HG03558 (cell line): ENCODE results near the gene TMEM63C.

Experiments
- ATAC-seq: cut with Tn5 transposase; IDR thresholded peaks from one replicate; pipeline ENCODE4 v1.9.1; 2021; ENCODE audit warnings: moderate number of reproducible peaks; ENCODE audit not compliant: unreplicated experiment; ENCODE audit errors: extremely low read depth

TMEM63C gene

DNA sequence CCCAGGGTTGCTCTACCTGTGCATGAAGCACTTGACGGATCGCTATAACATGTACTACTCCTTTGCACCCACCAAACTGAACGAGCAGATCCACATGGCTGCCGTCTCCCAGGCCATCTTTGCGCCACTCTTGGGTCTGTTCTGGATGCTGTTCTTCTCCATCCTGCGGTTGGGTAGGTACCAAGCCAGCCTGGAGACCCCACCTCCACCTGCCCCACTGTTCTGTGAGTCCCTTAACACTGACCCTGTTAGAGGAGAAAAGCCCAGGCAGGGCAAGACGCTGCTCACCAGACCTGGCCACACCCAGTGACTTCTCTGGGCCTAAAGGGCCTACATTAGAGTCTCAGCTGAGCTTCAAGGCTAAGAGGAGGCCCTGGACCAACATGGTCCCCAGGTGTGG, 67.7 kb downstream of the TMEM63C start:
- no peak for ATAC-seq

DNA sequence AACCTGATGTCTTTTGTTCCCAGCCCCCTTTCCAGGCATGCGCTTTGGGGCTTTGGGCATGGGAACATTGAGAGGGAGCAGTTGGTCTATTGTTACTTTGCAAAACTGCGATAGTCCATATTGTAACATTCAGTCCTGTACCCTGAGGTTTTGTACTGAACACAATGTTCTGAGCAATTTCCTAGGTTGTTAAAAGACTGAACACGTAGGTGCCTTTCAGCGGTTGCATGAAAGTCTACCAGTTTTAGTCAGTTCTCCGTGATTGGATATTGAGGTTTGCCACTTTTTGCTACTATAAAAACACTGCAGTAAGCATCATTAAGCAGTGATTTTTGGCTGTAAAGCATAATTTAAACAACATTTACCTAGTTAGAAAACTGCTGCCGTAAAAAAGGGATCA, 69.3 kb downstream of the TMEM63C start:
- ATAC-seq = no peak

DNA sequence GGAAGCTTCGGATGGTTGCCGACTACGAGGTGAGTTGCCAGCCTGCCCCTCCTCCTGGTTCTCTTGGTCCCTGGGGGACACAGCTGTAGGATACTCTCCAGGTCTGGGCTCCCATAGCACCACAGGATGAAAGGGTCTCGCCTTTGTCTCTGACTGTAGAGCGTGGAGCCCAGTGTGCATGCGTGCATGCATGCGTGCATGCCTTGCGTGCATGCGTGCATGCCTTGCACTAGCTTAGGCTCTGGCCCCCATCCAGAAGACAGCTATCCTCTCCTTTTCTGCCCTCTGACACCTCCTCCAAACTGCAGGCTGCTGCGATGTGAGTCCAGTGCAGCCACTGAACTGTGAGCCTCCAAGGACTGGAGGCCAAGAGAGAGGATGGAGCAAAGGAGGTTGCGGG, 70.3 kb downstream of the TMEM63C start:
- no peak for ATAC-seq

DNA sequence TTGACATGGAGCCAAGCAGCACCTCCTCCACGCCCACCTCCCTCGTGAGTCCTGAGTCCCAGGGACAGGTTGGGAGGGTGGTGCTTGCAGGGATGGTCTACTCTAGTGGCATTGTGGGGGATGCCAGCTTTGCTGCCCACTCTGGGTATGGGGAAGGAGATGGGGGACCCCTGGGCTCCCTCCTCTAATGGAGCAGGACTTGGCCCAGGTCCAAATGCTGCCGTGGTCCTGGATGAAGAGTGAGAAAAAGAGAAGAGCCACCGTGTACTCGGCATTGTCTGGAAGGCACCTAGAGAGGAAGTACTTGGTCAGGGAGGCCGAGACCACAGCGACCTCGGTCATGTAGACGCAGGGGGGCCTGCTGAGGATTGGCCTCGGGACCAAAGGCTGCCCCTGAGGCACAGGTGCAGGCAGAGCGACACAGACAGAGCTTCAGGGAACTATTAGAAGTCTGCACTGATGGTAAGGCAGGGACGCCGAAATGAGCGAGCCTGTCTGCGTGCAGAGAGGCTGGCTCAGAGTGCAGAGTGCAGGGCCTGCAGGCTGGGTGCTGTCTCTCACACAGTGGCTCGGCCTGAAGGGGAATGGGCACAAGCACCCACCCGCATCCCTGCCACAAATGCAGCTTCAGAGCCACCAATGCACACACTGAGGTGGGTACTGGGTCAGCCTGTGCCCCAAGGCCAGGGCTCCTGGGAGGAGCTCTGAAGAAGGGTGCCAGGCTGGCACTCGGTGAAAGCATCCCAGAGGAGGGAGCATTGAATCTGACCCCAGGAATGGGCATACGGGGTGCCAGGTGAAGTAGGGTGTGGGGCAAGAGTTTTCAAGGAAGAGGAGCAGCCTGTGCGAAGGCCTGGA, 72.0 kb downstream of the TMEM63C start:
- no peak for ATAC-seq

DNA sequence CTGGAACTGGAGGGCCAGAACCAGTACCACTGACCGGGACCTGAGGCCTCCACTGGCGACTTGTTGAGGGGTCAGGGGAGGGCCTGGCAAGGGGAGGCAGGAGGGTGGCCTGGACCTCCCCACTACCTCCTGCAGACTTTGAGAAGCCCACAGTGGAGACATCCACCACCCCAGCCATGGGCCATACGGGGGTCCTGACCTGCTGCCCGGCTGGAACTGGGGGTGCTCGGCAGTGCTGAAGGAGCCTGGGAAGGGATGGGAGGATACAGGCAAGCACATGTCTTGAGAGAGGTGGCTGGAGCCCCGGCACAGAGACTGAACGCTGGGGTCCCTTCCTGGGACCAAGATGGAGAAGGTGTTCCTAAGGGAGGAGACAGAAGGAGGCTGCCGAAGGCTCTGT, 75.1 kb downstream of the TMEM63C start:
- no peak for ATAC-seq

DNA sequence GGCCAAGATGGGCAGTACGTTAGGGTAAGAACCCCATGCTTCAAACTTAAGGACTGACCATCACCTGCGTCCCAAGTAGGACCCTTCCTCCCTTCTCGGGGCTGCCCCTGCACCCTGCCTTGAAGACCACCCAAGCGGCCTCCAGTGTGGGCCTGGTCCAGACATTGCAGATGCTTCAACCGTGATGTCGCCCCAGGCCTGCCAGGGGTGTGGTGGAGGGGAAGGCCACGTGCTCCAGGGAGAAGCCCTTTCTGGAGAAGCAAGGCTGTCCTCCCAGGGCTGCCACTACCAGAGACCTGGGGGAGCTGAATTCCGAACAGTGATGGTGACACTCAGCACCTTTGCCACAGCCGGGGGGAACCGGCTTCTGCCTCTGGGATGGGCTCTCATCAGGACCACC, 76.1 kb downstream of the TMEM63C start:
- no peak for ATAC-seq

DNA sequence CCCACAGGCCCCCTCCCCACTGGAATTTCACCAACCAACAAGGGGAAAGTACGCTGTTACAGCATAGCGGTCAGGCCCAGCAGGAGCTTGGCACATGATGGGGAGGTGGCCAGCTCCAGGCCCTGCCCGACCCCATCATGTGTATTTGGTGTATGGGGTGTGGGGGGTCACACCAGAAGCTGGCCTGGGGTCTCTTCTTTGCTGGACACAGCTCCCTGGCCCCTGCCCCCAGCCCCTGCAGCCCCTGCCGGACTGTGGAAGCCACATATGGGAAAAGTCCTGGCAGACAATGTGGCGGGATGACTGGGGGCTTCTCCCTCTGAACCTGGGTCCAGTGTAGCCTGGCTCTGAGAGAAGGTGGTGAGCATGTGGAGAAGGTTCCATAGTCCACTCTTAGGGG, 77.0 kb downstream of the TMEM63C start:
- ATAC-seq = no peak

DNA sequence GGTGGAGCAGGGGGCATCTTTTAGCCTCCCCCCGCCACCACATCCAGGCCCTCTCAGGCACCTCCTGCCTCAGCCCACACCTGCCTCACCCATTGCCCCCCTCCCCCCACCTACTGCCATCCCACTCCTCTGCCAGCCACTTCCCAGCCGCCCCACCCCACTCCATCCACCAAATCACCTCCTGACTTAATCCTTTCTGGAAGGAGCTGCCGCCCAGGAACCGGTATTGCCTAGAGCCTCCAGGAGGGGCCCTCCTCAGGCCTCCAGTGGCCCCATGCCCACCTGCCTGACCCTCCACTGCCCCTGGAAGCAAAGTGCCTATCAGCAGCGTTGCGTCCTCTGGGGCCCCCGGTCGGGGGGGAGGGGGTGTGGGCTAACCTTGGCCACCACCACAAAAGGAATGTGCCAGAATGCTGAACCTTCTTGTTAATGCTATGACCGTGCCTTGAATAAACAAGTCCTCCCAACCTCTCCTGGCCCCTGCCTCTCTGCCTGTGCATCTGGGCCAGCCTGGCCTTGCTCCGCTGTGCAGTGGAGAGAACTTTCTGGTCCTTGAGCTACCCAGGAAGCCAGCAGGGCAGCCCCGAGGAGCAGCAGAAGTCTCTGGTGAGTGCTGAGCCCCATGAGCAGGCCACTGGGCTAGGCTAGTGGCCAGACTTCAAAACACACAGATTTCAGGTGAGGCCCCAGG, 77.6 kb downstream of the TMEM63C start:
- ATAC-seq = no peak

DNA sequence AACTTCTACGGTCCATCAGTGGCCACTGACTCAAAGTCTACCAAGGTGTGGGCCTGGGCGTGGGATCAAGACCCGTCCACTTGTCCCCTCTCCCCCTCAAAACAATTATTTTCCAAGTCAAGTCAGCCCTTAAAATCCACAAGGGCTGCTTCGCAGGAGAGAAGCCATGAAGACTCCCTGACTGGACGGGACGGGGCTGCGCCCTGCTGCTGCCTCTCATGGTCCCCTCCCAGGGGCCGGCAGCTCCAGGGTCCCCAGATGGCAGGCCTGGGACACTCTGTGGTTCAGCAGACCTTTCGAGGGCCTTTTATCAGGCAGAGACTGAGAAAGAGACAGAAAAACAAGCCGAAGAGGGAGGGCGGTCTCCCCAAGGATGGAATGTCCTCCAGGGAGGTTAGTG, 78.6 kb downstream of the TMEM63C start:
- ATAC-seq = no peak

DNA sequence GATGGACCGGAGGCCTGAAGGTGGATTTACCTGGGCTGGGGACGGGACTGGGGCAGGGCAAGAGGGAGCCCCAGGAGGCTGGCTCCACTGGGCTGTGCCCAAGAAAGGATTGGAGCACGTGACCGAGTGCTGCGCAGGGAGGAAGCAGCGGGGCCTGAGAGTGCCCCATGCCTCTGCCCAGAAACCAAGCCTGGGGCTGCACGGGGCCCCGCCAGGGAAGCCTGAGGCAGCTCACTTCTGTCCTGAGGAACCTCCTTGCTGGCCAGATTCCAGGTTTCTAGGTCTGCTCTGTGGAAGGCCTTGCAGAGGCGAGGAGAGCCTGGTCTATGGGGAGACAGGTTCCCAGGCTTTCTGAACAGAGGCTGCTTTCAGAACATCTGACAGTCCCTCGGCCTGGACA, 79.0 kb downstream of the TMEM63C start:
- ATAC-seq = no peak

DNA sequence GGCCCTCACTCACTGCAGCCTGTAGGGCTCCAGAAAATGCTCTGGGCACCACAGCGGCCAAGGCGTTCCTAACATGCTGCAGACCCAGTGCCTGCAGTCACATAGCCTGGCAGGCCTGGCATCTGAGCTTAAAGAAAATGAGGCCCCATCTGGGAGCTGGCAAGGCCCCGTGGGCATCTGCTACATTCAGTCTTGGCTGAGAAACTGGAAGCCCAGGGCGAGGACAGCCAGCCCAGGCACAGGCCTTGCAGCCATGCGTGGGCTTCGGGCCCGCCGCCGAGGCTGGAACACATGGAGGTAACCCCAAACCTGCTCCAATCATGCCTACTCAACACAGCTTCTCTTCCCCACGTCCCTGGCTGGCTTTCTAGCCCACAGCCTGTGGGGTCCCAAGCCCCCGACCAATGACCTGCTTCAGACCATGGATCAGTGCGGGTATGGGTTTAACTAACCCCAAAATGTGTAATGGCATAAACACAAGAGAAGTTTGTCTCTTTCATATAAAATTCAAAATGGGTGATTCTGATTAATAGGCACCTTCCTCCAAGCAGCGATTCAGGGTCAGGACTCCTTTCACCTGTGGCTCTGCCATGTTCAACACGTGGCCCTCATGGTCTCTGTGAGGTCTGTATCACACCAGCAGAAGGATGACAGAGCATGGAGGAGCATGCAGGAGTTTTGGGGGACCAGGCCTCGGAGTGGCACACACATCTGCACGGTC, 83.0 kb downstream of the TMEM63C start:
- ATAC-seq = no peak

DNA sequence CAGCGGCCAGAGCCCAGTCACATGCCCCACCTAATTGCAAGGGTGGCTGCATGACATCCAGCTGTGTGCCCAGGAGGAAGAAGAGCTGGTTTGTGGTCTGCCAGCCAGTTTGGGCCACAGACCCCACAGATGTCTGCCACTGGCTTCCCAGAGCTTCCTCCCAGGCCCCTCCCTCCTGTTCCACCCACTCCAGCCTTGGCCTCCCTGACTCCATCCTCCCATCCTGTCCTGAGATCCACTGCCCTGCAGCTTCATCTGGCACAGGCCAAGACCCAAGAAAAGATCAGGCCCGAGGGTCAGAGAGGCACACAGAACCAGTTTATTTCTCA, 83.6 kb downstream of the TMEM63C start:
- ATAC-seq = no peak

DNA sequence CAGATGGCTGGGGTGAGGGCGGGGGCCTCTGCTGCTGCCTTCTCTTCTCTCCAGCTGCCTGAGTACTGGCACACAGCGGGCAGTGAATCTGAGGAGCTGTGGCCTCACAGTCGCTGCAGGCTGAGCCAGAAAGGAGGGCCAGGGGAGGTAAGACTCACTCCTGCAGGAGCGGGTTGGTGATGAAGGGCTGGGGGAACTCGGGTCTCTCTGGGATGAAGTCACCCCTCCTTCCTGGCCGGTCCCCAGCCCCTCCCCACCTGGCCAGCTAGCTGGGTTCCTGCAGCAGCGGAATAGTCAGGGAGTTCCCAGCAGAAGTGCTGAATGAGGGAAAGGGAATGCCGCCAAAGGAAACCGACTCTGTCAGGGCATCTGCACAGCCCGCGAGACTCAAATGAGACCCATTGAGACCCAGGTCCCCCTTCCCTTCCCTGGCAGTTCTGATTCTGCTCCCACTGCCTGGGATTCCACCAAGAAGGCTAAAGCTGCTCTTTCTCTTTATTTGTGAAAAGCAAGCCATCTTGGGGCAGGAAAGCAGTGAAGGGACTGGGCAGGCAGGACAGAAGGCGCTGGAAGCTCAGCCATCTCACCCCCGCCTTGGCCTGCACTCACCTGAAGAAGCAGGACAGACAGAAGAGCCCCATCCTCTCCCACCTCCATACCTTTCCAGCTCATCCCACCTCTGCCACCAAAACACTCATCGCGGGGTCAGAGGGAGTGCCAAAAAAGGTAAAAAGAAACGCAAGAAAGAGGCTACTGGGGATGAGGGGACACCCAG, 84.2 kb downstream of the TMEM63C start:
- no peak for ATAC-seq

DNA sequence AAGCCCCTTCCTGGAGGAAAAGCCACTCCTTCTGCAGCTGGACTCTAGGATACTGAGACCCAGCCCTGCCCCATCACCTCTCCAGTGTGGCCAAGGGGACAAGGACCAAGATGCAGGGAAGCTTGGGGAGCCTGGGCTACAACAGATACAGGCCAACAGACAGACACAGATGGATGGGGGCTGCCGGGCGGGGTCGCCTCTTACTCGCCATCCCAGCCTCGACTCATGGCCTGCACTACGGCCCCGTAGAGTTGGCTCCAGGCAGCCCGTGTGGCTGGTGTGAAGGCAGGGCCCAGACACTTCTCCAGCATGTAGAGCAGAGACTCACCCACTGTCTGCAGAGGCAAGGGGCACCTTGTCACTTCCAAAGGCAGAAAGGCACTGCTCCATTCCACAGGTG, 84.7 kb downstream of the TMEM63C start:
- no peak for ATAC-seq

DNA sequence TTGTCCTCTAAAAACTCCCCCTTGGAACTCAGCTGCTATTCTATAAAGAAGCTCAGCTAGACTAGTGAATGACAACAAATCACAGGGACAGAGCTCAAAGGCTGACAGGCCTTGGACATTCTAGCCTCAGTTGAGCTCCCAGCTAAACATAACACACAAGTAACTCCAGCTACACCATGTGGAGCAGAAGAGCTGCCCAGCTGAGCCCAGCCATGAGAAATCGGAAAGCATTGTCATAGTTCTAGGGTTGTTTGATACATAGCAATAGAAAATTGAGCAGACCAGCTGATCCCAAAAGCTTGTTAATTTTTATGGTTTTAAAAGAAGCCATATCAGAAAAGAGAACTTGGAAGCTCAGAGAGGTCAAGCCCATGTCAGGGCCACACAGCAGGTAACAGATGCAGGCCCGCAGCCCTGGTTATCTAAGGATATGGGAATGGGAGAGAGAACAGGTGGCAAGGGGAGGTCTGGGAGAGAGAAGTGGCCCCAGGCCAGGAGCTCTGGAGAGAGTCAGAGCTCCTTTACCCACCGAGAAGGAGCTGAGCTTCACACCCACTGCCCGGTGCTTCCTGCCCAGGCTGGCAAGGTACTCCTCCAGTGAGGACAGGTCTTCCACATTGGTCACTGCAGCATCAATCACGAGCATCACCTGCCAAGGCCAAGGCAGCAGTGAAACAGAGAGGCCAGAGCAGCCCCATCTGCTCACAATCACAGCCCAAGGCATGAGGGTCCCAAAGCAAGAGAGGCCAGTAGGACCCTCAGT, 86.5 kb downstream of the TMEM63C start:
- ATAC-seq = no peak

DNA sequence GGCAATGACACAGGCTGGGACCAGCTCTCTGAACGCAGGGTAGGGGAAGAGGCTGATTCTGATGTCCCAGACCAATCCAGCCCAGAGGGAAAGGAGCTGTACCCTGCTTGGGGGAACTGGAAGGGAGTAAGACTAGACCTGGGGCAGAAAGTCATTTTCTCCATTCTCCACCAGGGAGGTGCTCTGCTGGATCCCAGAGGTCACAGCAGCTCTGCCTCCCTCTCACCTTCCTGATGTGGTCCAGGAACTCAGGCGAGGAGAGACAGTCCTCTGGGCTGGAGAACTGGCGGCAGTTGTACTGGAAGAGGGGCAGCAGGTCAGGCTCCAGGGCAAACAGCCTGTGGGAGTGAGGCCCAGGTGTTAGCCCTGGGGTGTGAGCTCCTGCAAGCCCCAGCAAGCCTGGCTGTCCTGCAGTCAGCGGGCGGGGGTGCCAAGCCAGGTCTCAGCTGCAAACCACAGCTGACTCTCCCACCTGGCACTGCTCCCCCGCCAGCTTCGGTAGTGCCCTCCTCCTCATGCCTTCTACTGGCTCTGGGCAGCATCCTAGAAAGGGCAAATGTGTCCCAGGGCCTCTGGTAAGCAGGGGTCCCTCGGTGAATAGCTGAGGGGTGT, 87.5 kb downstream of the TMEM63C start:
- no peak for ATAC-seq

DNA sequence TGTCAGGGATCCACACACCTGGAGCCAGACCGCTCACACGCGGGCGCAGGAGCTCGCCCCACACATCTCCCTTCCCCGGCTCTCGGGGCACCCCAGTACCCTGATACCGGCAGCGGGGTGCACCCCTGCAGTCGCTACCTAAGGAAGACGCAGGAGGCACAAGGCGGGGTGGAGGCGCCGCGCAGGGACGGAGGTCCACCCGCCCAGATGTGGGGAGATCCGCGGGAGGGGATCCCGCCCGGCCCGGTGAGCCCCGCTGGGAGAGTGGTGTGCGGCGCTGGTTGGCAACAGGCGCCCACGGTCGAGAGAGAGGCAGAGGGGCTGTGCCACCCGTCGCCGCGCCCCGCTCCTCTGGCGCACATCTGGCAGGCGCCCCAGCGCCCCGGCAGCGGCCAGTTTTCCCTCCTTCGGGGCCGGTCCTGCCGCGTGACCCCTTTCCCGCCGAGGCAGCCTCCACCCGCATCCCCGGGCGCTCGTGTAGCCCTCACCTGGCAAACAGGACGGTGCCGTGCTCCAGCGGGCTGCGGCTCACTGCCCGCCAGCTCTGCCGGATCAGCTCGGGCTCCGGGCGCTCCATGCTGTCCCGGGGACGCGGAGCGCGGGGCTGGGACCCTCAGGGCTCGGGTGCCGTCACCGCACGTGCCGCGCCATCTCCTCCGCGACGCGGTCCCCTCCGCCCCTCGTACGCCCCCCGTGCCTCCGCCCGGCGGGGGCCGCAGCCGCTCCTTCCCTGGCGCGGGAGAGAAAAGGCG, 88.9 kb downstream of the TMEM63C start:
- no peak for ATAC-seq

DNA sequence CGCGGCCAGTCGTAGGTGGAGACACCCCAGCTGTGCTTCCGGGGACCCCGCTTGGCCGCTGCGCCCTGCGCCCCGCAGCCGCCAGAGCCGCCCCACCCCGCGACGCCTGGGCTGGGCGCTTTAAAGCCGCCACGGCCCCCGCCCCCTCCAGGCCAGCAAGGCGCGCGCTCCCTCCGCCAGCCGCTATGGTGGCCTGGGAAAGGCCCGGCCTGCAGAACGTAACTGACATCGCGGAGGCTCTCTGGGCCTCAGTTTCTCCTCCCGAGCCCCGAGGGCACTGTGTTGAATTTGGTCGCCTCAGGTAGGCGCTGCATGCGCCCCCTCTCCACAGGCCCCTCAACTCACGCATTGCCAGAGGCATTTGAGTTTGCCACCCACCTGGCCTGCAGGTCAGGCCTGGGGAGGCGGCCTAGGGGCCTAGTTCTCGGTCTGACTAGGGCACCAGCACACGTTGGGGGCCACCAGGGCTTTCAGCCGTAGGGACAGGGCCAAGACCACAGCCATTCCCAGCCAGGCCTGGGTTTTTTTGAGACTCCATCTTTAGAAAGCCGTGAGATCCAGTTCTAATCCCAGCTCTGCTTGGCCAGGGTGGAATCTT, 89.6 kb downstream of the TMEM63C start, which contains the start of gene NGB:
Gene NGB (minus strand): TSS at position 94 of the 598 bp plus-strand sequence. CDS start 269 bp downstream, outside the sequence.
- no peak for ATAC-seq
